Kidney (tissue), 14 donors: Measurements from ENCODE around the gene RHOT1. TPM values are rescaled to one million over a fixed set of nuclear protein-coding genes. Genes with fewer than 3 reads are reported as not detected.

ENCODE experiments used
- DNase-seq, 5 donors: peaks; one replicate each; pipeline ENCODE4 v3.0.0-alpha.2; 2013 to 2020
- FAIRE-seq: peaks from 2 replicates; lab custom pipeline; 2012; peaks lifted over from hg19 to GRCh38; lab: Jason Lieb, UNC
- H3K27ac ChIP-seq, 2 donors: one replicate each; pipeline ENCODE4 v1.7.0; 2013; ENCODE audit warnings: low read depth in 2 of 2, low read length in 2 of 2, inconsistent platforms in 1 of 2
- H3K27me3 ChIP-seq: one replicate; pipeline ENCODE4 v1.7.1; 2013; ENCODE audit warnings: low read length, inconsistent platforms; ENCODE audit not compliant: control insufficient read depth, insufficient read depth
- H3K36me3 ChIP-seq, 3 donors: one replicate each; pipeline versions ENCODE4 v1.7.0 to v1.7.1; 2013; ENCODE audit warnings: low read length in 3 of 3, control low read depth in 1 of 3, inconsistent platforms in 1 of 3; ENCODE audit not compliant: insufficient read depth in 3 of 3, control insufficient read depth in 2 of 3
- H3K4me1 ChIP-seq, 3 donors: one replicate each; pipeline versions ENCODE4 v1.7.0 to v1.7.1; 2013; ENCODE audit warnings: low read length in 3 of 3, inconsistent platforms in 1 of 3, low read depth in 1 of 3; ENCODE audit not compliant: control insufficient read depth in 2 of 3, insufficient read depth in 2 of 3
- H3K4me3 ChIP-seq, 3 donors: one replicate each; pipeline versions ENCODE4 v1.7.0 to v1.8.1; 2013; ENCODE audit warnings: low read length in 3 of 3, control low read depth in 1 of 3, inconsistent platforms in 1 of 3
- H3K9ac ChIP-seq, 3 donors: one replicate each; pipeline versions ENCODE4 v1.7.0 to v1.7.1; 2013; ENCODE audit warnings: low read length in 3 of 3, control low read depth in 1 of 3, inconsistent platforms in 1 of 3
- H3K9me3 ChIP-seq, 3 donors: one replicate each; pipeline versions ENCODE4 v1.7.0 to v1.7.1; 2013; ENCODE audit warnings: low read length in 3 of 3, control low read depth in 1 of 3, inconsistent platforms in 1 of 3; ENCODE audit not compliant: control insufficient read depth in 2 of 3, insufficient read depth in 1 of 3
- CTCF ChIP-seq: IDR thresholded peaks from 3 replicates; pipeline ENCODE4 v1.5.1; 2012; ENCODE audit warnings: mild to moderate bottlenecking, moderate library complexity, borderline replicate concordance; ENCODE audit not compliant: insufficient read depth; ENCODE audit errors: extremely low read depth
- intact Hi-C: fragments of 100-400 bp; cut with DNase I; formaldehyde crosslinking; loops from one replicate; pipeline ENCODE4 v1.11.1; 2022
- polyA plus RNA-seq: library from polyadenylated mRNA; stranded (reverse); fragments of 350-450 nt; fragmentation: Illumina TruSeq; extraction: RNeasy Lipid Tissue Mini Kit (QIAGEN cat#74804); gene quantifications from one replicate; pipeline ENCODE4 v1.2.3, GENCODE V29; 2014; ENCODE audit warnings: low read depth, low replicate concordance; ENCODE audit not compliant: insufficient read depth
- total RNA-seq: library from RNA; stranded (reverse); fragmentation: NEBNext Ultra II Directional; extraction: Animal tissue kit (Norgen Biotek cat#: 25700); gene quantifications from one replicate; pipeline ENCODE4 v1.2.1, GENCODE V29; 2021
- donor health status: control.
- donor health status: control.
- donor health status: control.
- donor health status: control.
- donor health status: control.
- donor health status: DM: yes; HTN: yes; CAD: no.
- donor health status: Normal renal cell carcinoma (clear cell type).

RHOT1 gene
- total and polyA plus RNA-seq, 2 donors from 2014 or later = 25.6 to 30.4 TPM

- DNase-seq (no peak), FAIRE-seq (no peak)
- no peaks in the 10 kb centered on the region for H3K4me1 ChIP-seq
- H3K9ac ChIP-seq = no peak overlapping the region
- H3K27ac ChIP-seq = no peak overlapping the region
- no peak for TF ChIP-seq CTCF
- no peaks in the 10 kb centered on the region for H3K27me3 ChIP-seq
- H3K9me3 ChIP-seq = no peaks in the 10 kb centered on the region
- intact Hi-C loops = no loop called here
- no peak overlapping the region for H3K4me3 ChIP-seq
- peaks cover 2 to 18% (median 10%) of the 10 kb centered on the region in 3 donors for H3K36me3 ChIP-seq
Observed at GRCh38 chr17:32192379-32192778, 50.1 kb downstream of the RHOT1 start.

- Histone ChIP-seq H3K27me3 (no peaks in the 10 kb centered on the region), H3K36me3 (peaks cover 2 to 24% (median 10%) of the 10 kb centered on the region in 3 donors), H3K4me3 (no peak overlapping the region), H3K9ac (no peak overlapping the region), H3K9me3 (no peaks in the 10 kb centered on the region), H3K4me1 (no peaks in the 10 kb centered on the region), H3K27ac (no peak overlapping the region)
- FAIRE-seq (no peak), DNase-seq (no peak)
- no peak for TF ChIP-seq CTCF
- intact Hi-C loops = no loop called here
Observed at GRCh38 chr17:32197987-32198386, 55.7 kb downstream of the RHOT1 start.

DNA sequence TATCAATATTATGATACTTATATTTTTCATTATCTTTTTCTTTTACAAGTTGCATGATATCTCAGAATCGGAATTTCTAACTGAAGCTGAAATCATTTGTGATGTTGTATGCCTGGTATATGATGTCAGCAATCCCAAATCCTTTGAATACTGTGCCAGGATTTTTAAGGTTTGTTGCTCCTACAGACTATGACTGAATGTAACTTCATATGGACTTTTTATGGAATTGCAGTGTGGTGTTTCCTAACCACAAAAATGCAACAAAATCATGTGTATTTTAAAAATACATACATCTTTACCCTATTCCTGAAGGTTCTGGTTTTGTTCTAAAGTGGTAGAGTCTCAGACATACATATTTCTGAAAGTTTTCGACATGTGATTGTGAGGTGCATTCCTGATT is 64.6 kb downstream of the RHOT1 start:
- H3K9me3 ChIP-seq = no peaks in the 10 kb centered on the region
- no peaks in the 10 kb centered on the region for H3K27me3 ChIP-seq
- H3K4me3 ChIP-seq = no peak overlapping the region
- no peak overlapping the region for H3K27ac ChIP-seq
- no peak for FAIRE-seq
- no peaks in the 10 kb centered on the region for H3K4me1 ChIP-seq
- no peak for TF ChIP-seq CTCF
- H3K36me3 ChIP-seq = peaks cover 4 to 25% (median 7%) of the 10 kb centered on the region in 3 donors
- intact Hi-C loops = no loop called here
- no peak for DNase-seq
- H3K9ac ChIP-seq = no peak overlapping the region

GRCh38 chr17:32208436-32208835 is 66.1 kb downstream of the RHOT1 start:
- Histone ChIP-seq H3K27me3 (no peaks in the 10 kb centered on the region), H3K27ac (no peak overlapping the region), H3K4me3 (no peak overlapping the region), H3K4me1 (no peaks in the 10 kb centered on the region), H3K9me3 (no peaks in the 10 kb centered on the region), H3K36me3 (peaks cover 4 to 28% (median 13%) of the 10 kb centered on the region in 3 donors), H3K9ac (no peak overlapping the region)
- DNase-seq (no peak), FAIRE-seq (no peak)
- TF ChIP-seq CTCF = no peak
- intact Hi-C loops = no loop called here
